GM12801 (cell line): ENCODE data around the gene NAA50.

Experiments used
- CTCF ChIP-seq: IDR thresholded peaks from one replicate; pipeline ENCODE4 v1.5.1; 2011; ENCODE audit warnings: control low read depth; ENCODE audit not compliant: insufficient read length; ENCODE audit errors: extremely low read depth

Gene NAA50

DNA sequence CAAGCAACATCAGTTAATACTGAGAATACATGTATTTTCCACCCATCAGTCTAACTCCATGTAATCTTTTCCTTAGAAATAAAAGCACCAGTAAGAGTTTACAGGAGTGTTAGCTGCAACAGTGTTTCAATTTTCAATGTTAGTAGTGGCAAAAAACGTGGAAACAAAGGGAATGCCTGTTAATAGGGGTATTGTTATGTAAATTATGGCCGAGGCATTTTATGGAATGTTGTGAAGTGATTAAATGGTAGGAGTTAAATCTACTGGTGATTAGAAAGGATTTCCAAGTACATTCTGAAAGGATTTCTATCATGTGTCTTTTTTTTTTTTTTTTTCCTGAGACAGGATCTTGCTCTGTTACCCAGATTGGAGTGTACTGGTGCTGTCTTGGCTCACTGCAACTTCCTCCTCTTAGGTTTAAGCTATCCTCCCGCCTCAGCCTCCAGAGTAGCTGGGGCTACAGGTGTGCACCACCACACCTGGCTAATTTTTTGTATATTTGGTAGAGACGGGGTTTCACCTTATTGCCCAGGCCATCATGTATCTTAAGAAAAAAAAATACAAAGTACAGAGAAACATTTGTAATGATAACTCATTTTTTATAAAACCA lies 7.4 kb upstream of the NAA50 start:
- TF ChIP-seq CTCF, result no peak

GRCh38 chr3:113751141-113751540 lies 5.1 kb upstream of the NAA50 start:
- no peak for TF ChIP-seq CTCF

- TF ChIP-seq CTCF, result no peak
Observed at GRCh38 chr3:113747283-113748046, 1.4 kb upstream of the NAA50 start.

GRCh38 chr3:113746548-113747282 lies 666 bp upstream of the NAA50 start, which contains the start of gene ATP6V1A:
TSS of gene ATP6V1A (plus strand) at chr3:113747035. CDS start at chr3:113778754, 31,719 bp downstream.
- no peak for TF ChIP-seq CTCF

GRCh38 chr3:113744941-113745755 lies 901 bp downstream of the NAA50 start:
- no peak for TF ChIP-seq CTCF

DNA sequence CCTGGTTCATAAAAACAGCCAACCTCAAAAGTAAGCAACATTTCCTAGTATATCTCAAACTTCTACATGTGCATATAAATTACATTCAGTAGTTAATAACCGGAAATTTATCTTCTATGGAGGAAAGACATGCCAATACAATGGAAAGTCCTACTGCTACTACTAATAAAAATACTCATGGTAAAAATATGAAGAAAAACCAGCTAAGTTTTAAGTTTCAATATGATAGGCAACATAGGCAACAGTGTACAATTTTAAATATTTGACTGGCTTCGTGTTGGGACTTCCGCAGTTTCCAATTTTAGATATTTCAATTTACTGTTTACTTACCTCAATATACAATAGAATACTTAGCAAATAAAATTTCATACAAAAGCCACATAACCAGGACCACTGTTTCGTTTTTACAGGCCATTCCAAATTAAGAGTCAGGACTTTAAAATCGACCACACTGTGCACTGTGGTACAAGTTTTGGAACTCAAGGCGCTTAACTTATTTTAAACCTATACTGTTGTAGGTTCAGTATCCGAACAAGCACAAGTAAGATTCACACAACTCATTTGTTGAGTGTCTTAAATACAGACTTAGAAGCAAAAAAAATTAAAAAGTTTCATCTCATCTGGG lies 2.9 kb downstream of the NAA50 start:
- no peak for TF ChIP-seq CTCF
